ENCODE measurements around the gene SLC35G1.

DNA sequence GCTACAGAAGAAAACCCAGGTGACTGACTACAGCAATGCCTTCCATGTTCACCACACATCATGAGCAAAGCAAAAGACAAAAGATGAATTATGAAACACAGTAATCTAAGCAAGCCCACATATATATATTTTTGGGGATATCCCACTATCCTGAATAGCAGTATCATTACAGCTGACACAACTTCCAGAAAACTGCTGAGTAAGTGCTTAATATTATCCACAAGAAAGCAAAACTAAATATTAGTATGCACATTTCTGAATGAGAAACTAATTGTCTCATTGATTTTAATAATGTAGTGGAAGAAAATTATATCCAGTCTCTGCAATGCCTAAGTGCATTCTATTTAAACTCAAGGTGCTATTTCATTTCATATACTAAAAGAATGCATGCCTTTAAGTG lies 14.5 kb upstream of the SLC35G1 start:
- TF ChIP-seq, protein P1, sequence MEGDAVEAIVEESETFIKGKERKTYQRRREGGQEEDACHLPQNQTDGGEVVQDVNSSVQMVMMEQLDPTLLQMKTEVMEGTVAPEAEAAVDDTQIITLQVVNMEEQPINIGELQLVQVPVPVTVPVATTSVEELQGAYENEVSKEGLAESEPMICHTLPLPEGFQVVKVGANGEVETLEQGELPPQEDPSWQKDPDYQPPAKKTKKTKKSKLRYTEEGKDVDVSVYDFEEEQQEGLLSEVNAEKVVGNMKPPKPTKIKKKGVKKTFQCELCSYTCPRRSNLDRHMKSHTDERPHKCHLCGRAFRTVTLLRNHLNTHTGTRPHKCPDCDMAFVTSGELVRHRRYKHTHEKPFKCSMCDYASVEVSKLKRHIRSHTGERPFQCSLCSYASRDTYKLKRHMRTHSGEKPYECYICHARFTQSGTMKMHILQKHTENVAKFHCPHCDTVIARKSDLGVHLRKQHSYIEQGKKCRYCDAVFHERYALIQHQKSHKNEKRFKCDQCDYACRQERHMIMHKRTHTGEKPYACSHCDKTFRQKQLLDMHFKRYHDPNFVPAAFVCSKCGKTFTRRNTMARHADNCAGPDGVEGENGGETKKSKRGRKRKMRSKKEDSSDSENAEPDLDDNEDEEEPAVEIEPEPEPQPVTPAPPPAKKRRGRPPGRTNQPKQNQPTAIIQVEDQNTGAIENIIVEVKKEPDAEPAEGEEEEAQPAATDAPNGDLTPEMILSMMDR (IDR thresholded peaks at IDR 0.05): no peak
- TF ChIP-seq POLR2A (IDR thresholded peaks at IDR 0.05) (no peak), POLR2AphosphoS5 (IDR thresholded peaks at IDR 0.05; ENCODE audit: insufficient read depth in 1 of 2, low read depth in 1 of 2) (no peak)
